Measurements from ENCODE around the gene PWWP2B.
A peak's percentile ranks its signal among the peaks of the same experiment; 100 is the strongest.

The PWWP2B gene

GRCh38 chr10:132455986-132456847 lies 59.2 kb downstream of the PWWP2B start:
- no peak for DNase-seq (ENCODE audit: low read depth in 4 of 4, low spot score in 1 of 4)

GRCh38 chr10:132456881-132457280 lies 59.9 kb downstream of the PWWP2B start:
- no peak for DNase-seq (ENCODE audit: low read depth in 4 of 4, low spot score in 1 of 4)

GRCh38 chr10:132457328-132458070 lies 60.5 kb downstream of the PWWP2B start:
- DNase-seq (ENCODE audit: low read depth in 4 of 4, low spot score in 1 of 4) = no peak

- DNase-seq (ENCODE audit: low read depth in 4 of 4, low spot score in 1 of 4) = no peak
Measured at GRCh38 chr10:132458071-132458585, 61.1 kb downstream of the PWWP2B start.

GRCh38 chr10:132458586-132459300 lies 61.7 kb downstream of the PWWP2B start:
- DNase-seq (ENCODE audit: low read depth in 4 of 4, low spot score in 1 of 4) = peak in 3 of 4 experiments; percentile 36 to 66 (median 59)

- DNase-seq (ENCODE audit: low read depth in 4 of 4, low spot score in 1 of 4) = no peak
Measured at GRCh38 chr10:132459301-132460003, 62.5 kb downstream of the PWWP2B start.

GRCh38 chr10:132460071-132460470 lies 63.1 kb downstream of the PWWP2B start:
- no peak for DNase-seq (ENCODE audit: low read depth in 4 of 4, low spot score in 1 of 4)

- no peak for DNase-seq (ENCODE audit: low read depth in 4 of 4, low spot score in 1 of 4)
Measured at GRCh38 chr10:132460691-132461090, 63.7 kb downstream of the PWWP2B start.

- DNase-seq (ENCODE audit: low read depth in 4 of 4, low spot score in 1 of 4) = no peak
Measured at GRCh38 chr10:132461103-132461682, 64.2 kb downstream of the PWWP2B start.

GRCh38 chr10:132461683-132462231 lies 64.8 kb downstream of the PWWP2B start:
- no peak for DNase-seq (ENCODE audit: low read depth in 4 of 4, low spot score in 1 of 4)

GRCh38 chr10:132462463-132463332 lies 65.7 kb downstream of the PWWP2B start:
- DNase-seq (ENCODE audit: low read depth in 4 of 4, low spot score in 1 of 4) = no peak

GRCh38 chr10:132463333-132464255 lies 66.6 kb downstream of the PWWP2B start:
- no peak for DNase-seq (ENCODE audit: low read depth in 4 of 4, low spot score in 1 of 4)

GRCh38 chr10:132464256-132465192 lies 67.5 kb downstream of the PWWP2B start:
- DNase-seq (ENCODE audit: low read depth in 4 of 4, low spot score in 1 of 4) = no peak

- no peak for DNase-seq (ENCODE audit: low read depth in 4 of 4, low spot score in 1 of 4)
Measured at GRCh38 chr10:132465193-132465888, 68.3 kb downstream of the PWWP2B start.

- DNase-seq (ENCODE audit: low read depth in 4 of 4, low spot score in 1 of 4) = no peak
Measured at GRCh38 chr10:132465889-132466519, 69.0 kb downstream of the PWWP2B start.
